SK-N-SH (cell line): Measurements from ENCODE around the gene FBF1. TPM values are rescaled to one million over a fixed set of nuclear protein-coding genes. Genes with fewer than 3 reads are reported as not detected.
A peak's percentile ranks its signal among the peaks of the same experiment; 100 is the strongest.

Experiments
- CTCF ChIA-PET: fragments of 300-600, 350-600 bp; formaldehyde crosslinking; extraction: SDS; loops from one replicate; lab custom pipeline; 2021; lab: Yijun Ruan, JAX
- POLR2A ChIA-PET: fragments of 350-600 bp; sonication (Branson Sonifier 250); formaldehyde crosslinking; extraction: SDS; loops from one replicate; lab custom pipeline; 2020; ENCODE audit warnings: antibody characterized with exemption, inconsistent platforms; lab: Yijun Ruan, JAX
- DNase-seq: peaks from one replicate; pipeline ENCODE4 v3.0.0; 2012
- H2AFZ ChIP-seq: fragments of 200-600 bp; sonication (generic); 2 replicates; pipeline ENCODE4 v1.8.1; 2016; ENCODE audit warnings: antibody characterized with exemption, mild to moderate bottlenecking, low read depth
- H3F3A ChIP-seq: fragments of 200-600 bp; sonication (generic); replicated peaks from 2 replicates; pipeline ENCODE3; 2016; ENCODE audit warnings: antibody characterized with exemption, mild to moderate bottlenecking; ENCODE audit not compliant: insufficient read depth
- H3K27ac ChIP-seq, 2 experiments: fragments of 200-500 bp in 1 of 2; fragments of 200-600 bp in 1 of 2; sonication (Bioruptor generic) in 1 of 2; sonication (generic), shearing (Covaris generic) in 1 of 2; 2 replicates each; pipeline versions ENCODE4 v1.5.1 to v1.6.1; 2014 to 2016; ENCODE audit warnings: low read depth in 2 of 2, inconsistent platforms in 1 of 2, low read length in 1 of 2, mild to moderate bottlenecking in 1 of 2, mixed read lengths in 1 of 2
- H3K27me3 ChIP-seq: fragments of 200-600 bp; sonication (generic), shearing (Covaris generic); 2 replicates; pipeline ENCODE4 v1.6.1; 2016; ENCODE audit warnings: mixed run types; ENCODE audit not compliant: insufficient read depth
- H3K36me3 ChIP-seq, 2 experiments: fragments of 200-500 bp in 1 of 2; fragments of 200-600 bp in 1 of 2; sonication (Bioruptor generic) in 1 of 2; sonication (generic) in 1 of 2; replicated peaks in 1 of 2; 2 replicates each; pipeline versions ENCODE3 to v1.5.1; 2014 to 2016; ENCODE audit warnings: low read length in 1 of 2, mild to moderate bottlenecking in 1 of 2; ENCODE audit not compliant: insufficient read depth in 2 of 2, control insufficient read depth in 1 of 2
- H3K4me1 ChIP-seq, 2 experiments: fragments of 200-500 bp in 1 of 2; fragments of 200-600 bp in 1 of 2; sonication (Bioruptor generic) in 1 of 2; sonication (generic), shearing (Covaris generic) in 1 of 2; 2 replicates each; pipeline versions ENCODE4 v1.5.1 to v1.6.1; 2014 to 2016; ENCODE audit warnings: low read depth in 1 of 2, low read length in 1 of 2, mixed run types in 1 of 2; ENCODE audit not compliant: insufficient read depth in 2 of 2, control insufficient read depth in 1 of 2
- H3K4me2 ChIP-seq: fragments of 200-600 bp; sonication (generic), shearing (Covaris generic); 2 replicates; pipeline ENCODE4 v1.6.1; 2017; ENCODE audit warnings: mixed run types
- H3K4me3 ChIP-seq, 2 experiments: fragments of 200-500 bp in 1 of 2; fragments of 200-600 bp in 1 of 2; sonication (Bioruptor generic) in 1 of 2; sonication (generic), shearing (Covaris generic) in 1 of 2; 2 replicates each; pipeline versions ENCODE4 v1.5.1 to v1.8.1; 2014 to 2016; ENCODE audit warnings: low read depth in 2 of 2, inconsistent platforms in 1 of 2, low read length in 1 of 2, mild to moderate bottlenecking in 1 of 2, mixed read lengths in 1 of 2, moderate library complexity in 1 of 2
- H3K79me2 ChIP-seq: fragments of 200-600 bp; sonication (generic); 2 replicates; pipeline ENCODE4 v1.8.1; 2017; ENCODE audit warnings: mild to moderate bottlenecking; ENCODE audit not compliant: insufficient read depth
- H3K9ac ChIP-seq: fragments of 200-600 bp; sonication (generic); 2 replicates; pipeline ENCODE4 v1.6.1; 2017; ENCODE audit warnings: mixed run types
- H3K9me2 ChIP-seq: fragments of 200-600 bp; sonication (generic); 2 replicates; pipeline ENCODE4 v1.6.1; 2017; ENCODE audit warnings: mixed run types
- H3K9me3 ChIP-seq: fragments of 200-600 bp; sonication (generic); 2 replicates; pipeline ENCODE4 v1.6.1; 2017; ENCODE audit warnings: mixed run types, mild to moderate bottlenecking, moderate library complexity
- H4K20me1 ChIP-seq: fragments of 200-600 bp; sonication (generic); 2 replicates; pipeline ENCODE4 v1.6.1; 2017; ENCODE audit warnings: mild to moderate bottlenecking, mixed run types; ENCODE audit not compliant: insufficient read depth
- CHD2 ChIP-seq: fragments of 150-350 bp; IDR thresholded peaks from 2 replicates; pipeline ENCODE4 v1.6.1; 2018; ENCODE audit warnings: low read length; ENCODE audit not compliant: partially characterized antibody
- CTCF ChIP-seq: fragments of 200-600 bp; sonication (generic); IDR thresholded peaks from 2 replicates; pipeline ENCODE4 v1.6.1; 2017; ENCODE audit warnings: antibody characterized with exemption, mild to moderate bottlenecking, moderate library complexity
- ELF1 ChIP-seq: IDR thresholded peaks from 2 replicates; pipeline ENCODE4 v1.4.0; 2012
- EZH2phosphoT487 ChIP-seq: fragments of 200-600 bp; sonication (generic); IDR thresholded peaks from 2 replicates; pipeline ENCODE4 v1.6.1; 2017; ENCODE audit warnings: low read depth, mixed run types, mild to moderate bottlenecking, antibody characterized with exemption, moderate library complexity, borderline replicate concordance
- FOXJ3 ChIP-seq: sonication (generic); formaldehyde crosslinking; IDR thresholded peaks from 2 replicates; pipeline ENCODE4 v1.5.1; 2020; ENCODE audit warnings: mild to moderate bottlenecking, missing genetic modification reagents
- FOXM1 ChIP-seq: IDR thresholded peaks from 2 replicates; pipeline ENCODE4 v1.4.0; 2012; ENCODE audit warnings: low read depth, mild to moderate bottlenecking
- GABPA ChIP-seq: IDR thresholded peaks from 2 replicates; pipeline ENCODE4 v1.4.0; 2012; ENCODE audit warnings: low read depth, mild to moderate bottlenecking
- GATA2 ChIP-seq: sonication (generic); formaldehyde crosslinking; IDR thresholded peaks from 2 replicates; pipeline ENCODE4 v1.5.0; 2020; ENCODE audit warnings: mild to moderate bottlenecking, missing genetic modification reagents
- JUND ChIP-seq: IDR thresholded peaks from 2 replicates; pipeline ENCODE4 v1.4.0; 2012
- MAX ChIP-seq: IDR thresholded peaks from 2 replicates; pipeline ENCODE4 v1.4.0; 2012; ENCODE audit warnings: low read depth
- MEF2A ChIP-seq: IDR thresholded peaks from 2 replicates; pipeline ENCODE4 v1.4.0; 2012; ENCODE audit warnings: low read depth, borderline replicate concordance
- MXI1 ChIP-seq: IDR thresholded peaks from 2 replicates; pipeline ENCODE4 v1.6.1; 2012; ENCODE audit warnings: mild to moderate bottlenecking, low read depth, low read length, improper control_type of control experiment
- NRF1 ChIP-seq: IDR thresholded peaks from 2 replicates; pipeline ENCODE4 v1.6.1; 2012; ENCODE audit warnings: low read depth, mild to moderate bottlenecking, low read length
- POLR2AphosphoS5 ChIP-seq: IDR thresholded peaks from 2 replicates; pipeline ENCODE4 v1.6.1; 2012; ENCODE audit warnings: low read depth, low read length
- RAD21 ChIP-seq: IDR thresholded peaks from 2 replicates; pipeline ENCODE4 v1.6.1; 2012; ENCODE audit warnings: mild to moderate bottlenecking, low read length
- RCOR1 ChIP-seq: fragments of 150-350 bp; IDR thresholded peaks from 2 replicates; pipeline ENCODE4 v1.6.1; 2017; ENCODE audit warnings: antibody characterized with exemption, low read length
- REST ChIP-seq: IDR thresholded peaks from 2 replicates; pipeline ENCODE4 v1.6.1; 2012; ENCODE audit warnings: mild to moderate bottlenecking, low read depth, low read length, moderate library complexity
- RFX5 ChIP-seq: IDR thresholded peaks from 2 replicates; pipeline ENCODE4 v1.6.1; 2012; ENCODE audit warnings: mild to moderate bottlenecking, improper control_type of control experiment, low read length
- SMC3 ChIP-seq: IDR thresholded peaks from 2 replicates; pipeline ENCODE4 v1.6.1; 2012; ENCODE audit warnings: low read depth, low read length, improper control_type of control experiment
- USF1 ChIP-seq: IDR thresholded peaks from 2 replicates; pipeline ENCODE4 v1.4.0; 2012; ENCODE audit warnings: low read depth, borderline replicate concordance
- USF2 ChIP-seq: fragments of 150-350 bp; IDR thresholded peaks from 2 replicates; pipeline ENCODE4 v1.6.1; 2017; ENCODE audit warnings: antibody characterized with exemption, low read length, low read depth, borderline replicate concordance
- YY1 ChIP-seq: IDR thresholded peaks from 2 replicates; pipeline ENCODE4 v1.4.0; 2012; ENCODE audit warnings: low read depth, mild to moderate bottlenecking
- ZBTB33 ChIP-seq: IDR thresholded peaks from 2 replicates; pipeline ENCODE4 v1.4.0; 2012; ENCODE audit warnings: low read depth, borderline replicate concordance
- WGBS: methylation state at CpG from one replicate; pipeline ENCODE4 v1.1.6; 2017; ENCODE audit warnings: low lambda C conversion rate; 5-methylcytosine and 5-hydroxymethylcytosine counted together
- polyA plus RNA-seq, 3 experiments: library from polyadenylated mRNA; depleted of rRNA; stranded (reverse); fragments of >200 nt; gene quantifications; 2 replicates each; pipeline ENCODE4 v1.2.3, GENCODE V29; 2012

The FBF1 gene
- polyA plus RNA-seq, 1 of the 3 experiments (the other 2 are of a cell fraction): 19.0 TPM

GRCh38 chr17:75877752-75878173 lies 63.1 kb downstream of the FBF1 start:
- WGBS: 7% methylated on average over 11 of the region's 56 CpGs
- POLR2A ChIA-PET: interaction anchor here (1.0 to 2.2 kb wide), 3 partner anchors 9 to 22 kb away, joined by 4 to 9 read pairs (median 4); partner anchors contain the start of gene WBP2
- CTCF ChIA-PET: interaction anchor here (0.6 to 15.4 kb wide), 21 partner anchors 10 to 130 kb away, joined by 3 to 214 read pairs (median 5); partner anchors contain the start of genes ACOX1, MRPL38, TEN1 and TRIM65

More at GRCh38 chr17:75877752-75878173, 63.1 kb downstream of the FBF1 start:
- Histone ChIP-seq H3K4me2 (peak overlapping the region; percentile 76), H3K9me3 (no peaks in the 10 kb centered on the region), H3K79me2 (no peaks in the 10 kb centered on the region), H3K4me3 (peak overlapping the region; percentile 34 to 49), H3K9me2 (no peaks in the 10 kb centered on the region), H3K36me3 (no peaks in the 10 kb centered on the region), H3K9ac (no peak overlapping the region; the same call in 1 of the 2 replicates), H3F3A (peaks cover 33% of the 10 kb centered on the region), H3K27ac (peak overlapping the region in 1 of 2 experiments; percentile 87; a peak in 1 of 4 replicates)
- peak; percentile 93 for DNase-seq
- TF ChIP-seq FOXM1: no peak
- no peak for TF ChIP-seq RCOR1
- TF ChIP-seq GATA2 (CRISPR knock-in tag): no peak
- no peak for TF ChIP-seq JUND
- TF ChIP-seq SMC3: no peak; the same call in 1 of the 2 replicates
- TF ChIP-seq YY1: no peak
- TF ChIP-seq USF1: no peak
- TF ChIP-seq RFX5: no peak
- no peak for TF ChIP-seq ZBTB33
- peak; percentile 46 for TF ChIP-seq NRF1
- TF ChIP-seq ELF1: no peak
- no peak for TF ChIP-seq USF2
- no peak for TF ChIP-seq FOXJ3
- peak; percentile 74 for TF ChIP-seq MXI1
- TF ChIP-seq RAD21: peak; percentile 34; the same call in 1 of the 2 replicates
- TF ChIP-seq REST: no peak
- no peak for TF ChIP-seq EZH2phosphoT487
- TF ChIP-seq CTCF: peak; percentile 15; the same call in 1 of the 2 replicates
- no peak for TF ChIP-seq POLR2AphosphoS5
- no peak for TF ChIP-seq MEF2A
- peak; percentile 78 for TF ChIP-seq MAX
- TF ChIP-seq GABPA: no peak
- TF ChIP-seq CHD2: no peak
- TF ChIP-seq, all 33 proteins: peak for 5
- Histone ChIP-seq H3K27me3 (no peaks in the 10 kb centered on the region), H2AFZ (peak overlapping the region; percentile 74), H4K20me1 (no peaks in the 10 kb centered on the region; the same call in 1 of the 2 replicates), H3K4me1 (peaks cover 27 to 32% of the 10 kb centered on the region in 2 experiments; a peak in 3 of 4 replicates)
